Kidney glomerular epithelial cell (primary cell): Measurements from ENCODE around the gene PSRC1.
A peak's percentile ranks its signal among the peaks of the same experiment; 100 is the strongest.
"Not testable (repeated sequence)": the region's sequence is repeated elsewhere in the genome, so short reads cannot be mapped to it uniquely, and the experiment has no call there.

Source experiments
- DNase-seq: peaks from one replicate; lab custom pipeline; 2025; lab: John Stamatoyannopoulos, UW

The PSRC1 gene

DNA sequence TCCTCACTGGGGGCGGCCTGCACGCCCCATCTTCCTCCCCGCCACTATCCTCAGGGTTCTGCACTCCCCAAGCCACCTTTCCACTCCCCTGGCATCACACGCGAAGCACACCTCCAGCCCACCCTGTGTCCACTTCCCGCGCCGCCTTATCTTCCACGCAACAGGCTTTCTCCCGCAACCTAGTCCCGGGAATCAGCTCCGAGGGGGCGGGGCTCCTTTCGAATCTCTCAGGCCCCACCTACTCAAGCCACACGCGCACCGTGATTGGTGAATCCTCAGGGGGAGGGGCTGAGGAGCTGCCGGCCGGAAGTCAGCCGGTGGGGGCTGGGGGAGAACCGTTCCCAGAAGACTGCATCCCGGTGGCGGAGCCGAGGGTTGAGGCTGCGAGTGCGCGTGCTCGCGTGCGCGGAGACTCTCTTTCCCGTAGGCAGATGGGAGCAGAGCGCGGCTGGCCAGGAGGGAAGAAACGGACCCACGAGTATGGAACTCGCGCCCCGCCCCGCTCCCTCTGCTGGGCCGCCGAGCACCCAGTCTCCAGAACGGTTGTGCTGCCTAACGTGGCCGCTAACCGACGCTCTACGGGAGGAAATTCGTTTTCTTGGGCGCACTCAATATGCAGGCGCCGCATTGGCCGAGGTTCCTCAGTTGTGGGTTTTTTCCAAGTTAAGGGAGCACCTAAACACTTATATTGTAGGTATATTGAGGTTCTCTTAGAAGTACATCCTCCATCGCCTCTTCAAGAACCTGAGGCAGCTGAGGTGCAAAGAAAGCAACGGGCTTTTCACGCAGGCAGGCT lies at the start of gene PSRC1:
Gene PSRC1 (minus strand): TSS at position 194 of the 796 bp plus-strand sequence.
- DNase-seq, result peak; percentile 89

DNA sequence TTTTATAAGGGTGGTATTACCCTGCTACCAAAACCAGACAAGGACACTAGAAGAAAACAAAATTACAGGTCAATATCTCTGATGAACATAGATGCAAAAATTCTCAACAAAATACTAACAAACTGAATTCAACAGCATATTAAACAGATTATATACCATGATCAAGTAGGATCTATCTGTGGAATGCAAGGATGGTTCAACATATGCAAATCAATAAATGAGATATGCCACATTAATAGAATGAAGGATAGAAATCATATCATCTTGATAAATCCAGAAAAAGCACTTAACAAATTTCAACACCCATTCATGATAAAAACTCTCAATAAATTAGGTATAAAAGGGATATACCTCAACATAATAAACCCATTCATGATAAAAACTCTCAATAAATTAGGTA lies 48.2 kb upstream of the PSRC1 start:
- DNase-seq, result no peak

DNA sequence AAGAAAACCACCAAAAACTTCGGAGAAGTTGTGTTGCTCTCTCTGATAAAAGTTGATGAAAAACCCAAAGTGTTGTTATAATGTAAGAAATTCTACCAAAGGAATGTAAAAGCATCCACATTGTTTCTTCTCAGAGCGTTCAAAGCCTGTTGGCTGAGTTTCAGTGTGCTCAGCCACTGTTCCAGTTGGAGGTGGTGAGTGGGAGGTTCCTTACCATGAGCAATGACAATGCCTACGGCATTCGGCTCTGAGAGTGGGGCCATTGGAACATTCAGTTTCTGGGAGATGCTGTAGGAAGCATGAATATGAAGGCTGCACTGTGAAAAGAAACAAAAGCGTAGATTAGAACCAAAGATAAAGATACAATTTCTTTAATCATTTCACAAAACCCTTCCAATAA lies 44.3 kb upstream of the PSRC1 start:
- DNase-seq, result peak; percentile 3

DNA sequence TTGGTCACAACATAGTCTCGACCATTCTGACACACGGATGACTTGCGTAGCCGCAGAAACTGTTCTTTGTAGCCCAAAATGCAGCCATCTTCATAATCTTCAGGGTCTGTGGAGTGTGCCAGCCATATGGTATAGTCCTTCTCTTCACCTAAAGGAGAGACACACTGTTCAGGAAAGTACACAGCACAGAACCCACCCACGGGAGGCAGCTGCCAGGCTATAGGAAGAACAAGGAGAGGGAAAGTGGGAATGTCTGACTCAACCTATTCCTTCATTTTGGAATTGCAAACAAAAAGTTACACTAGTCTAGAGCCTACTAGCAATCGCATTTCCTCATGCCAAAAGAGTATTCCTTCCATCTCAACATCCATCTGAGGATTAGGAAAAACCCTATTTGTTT lies 40.0 kb upstream of the PSRC1 start:
- no peak for DNase-seq

DNA sequence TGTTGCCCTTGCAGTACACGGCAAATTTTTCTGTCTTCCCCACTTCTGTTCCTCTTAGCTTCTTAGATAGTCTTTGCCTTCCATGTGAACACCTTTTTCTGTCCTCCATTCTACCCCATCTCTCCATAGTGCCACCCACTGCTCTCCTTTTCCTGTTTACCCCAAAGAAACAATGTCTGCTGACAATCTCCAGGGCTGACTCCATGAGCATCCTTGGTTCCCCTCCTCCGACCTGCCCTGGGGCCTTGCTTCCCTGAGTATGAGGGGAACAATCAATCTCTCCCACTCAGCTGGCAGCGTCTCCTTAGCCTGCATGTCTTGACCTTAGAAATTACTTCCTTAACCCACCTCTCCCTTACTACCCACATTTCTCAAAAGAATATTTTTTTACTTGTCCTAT lies 36.2 kb upstream of the PSRC1 start:
- DNase-seq, result no peak

DNA sequence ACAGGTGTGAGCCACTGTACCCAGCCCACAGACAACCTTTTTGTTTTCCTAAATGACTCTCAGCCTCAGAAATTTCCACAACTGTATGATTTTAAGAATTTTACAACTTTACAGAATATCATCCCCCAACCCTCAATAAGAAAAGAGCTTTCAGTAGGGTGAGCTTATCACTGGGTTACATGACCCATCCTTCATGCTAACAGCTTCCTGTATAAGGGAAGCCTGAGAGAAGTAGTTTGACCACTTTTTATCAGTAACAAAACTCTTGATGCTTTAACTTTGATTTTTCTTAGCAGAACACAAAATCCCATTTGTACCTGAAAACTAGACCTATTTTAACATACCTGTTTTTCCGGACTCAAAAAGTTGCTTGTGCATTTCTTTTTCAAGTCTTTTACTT lies 33.6 kb upstream of the PSRC1 start:
- no peak for DNase-seq

DNA sequence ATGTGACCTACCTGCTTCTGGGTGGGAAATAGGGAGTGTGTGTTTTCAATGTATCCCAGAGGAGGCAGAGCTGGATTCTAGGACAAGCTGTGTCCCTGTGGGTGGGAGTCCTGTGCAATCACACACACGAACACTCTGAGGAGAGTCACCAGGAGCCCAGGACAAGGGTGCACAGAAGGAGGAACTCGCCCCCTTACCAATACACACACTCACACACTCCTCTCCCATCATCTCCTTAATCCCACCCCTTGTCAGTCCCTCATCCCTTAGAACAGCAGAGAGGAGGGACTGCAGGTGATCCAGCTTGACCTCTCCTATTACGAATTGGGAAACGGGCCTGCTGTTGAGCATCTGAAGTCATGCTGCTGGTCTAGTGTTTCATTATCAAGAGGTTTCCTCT lies 32.3 kb upstream of the PSRC1 start:
- DNase-seq, result no peak

DNA sequence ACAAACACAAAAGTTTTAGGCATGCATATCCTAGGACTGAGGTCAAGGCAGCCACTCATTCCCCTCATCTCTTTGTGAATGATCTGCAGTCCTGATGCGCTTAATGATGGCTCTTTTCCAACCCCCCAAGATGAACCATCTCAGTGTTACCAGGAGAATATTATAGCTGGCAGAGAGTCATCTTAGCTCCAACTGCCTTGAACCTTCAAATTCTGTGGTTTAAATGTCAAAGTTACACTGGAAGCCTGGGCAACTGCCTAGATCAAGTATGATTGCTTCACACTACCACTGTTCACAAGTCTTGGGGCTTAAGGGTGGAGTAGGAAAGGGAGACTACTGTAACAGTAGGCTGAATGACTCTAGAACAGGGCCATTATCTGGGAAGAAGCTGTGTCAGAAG lies 31.9 kb upstream of the PSRC1 start:
- no peak for DNase-seq

DNA sequence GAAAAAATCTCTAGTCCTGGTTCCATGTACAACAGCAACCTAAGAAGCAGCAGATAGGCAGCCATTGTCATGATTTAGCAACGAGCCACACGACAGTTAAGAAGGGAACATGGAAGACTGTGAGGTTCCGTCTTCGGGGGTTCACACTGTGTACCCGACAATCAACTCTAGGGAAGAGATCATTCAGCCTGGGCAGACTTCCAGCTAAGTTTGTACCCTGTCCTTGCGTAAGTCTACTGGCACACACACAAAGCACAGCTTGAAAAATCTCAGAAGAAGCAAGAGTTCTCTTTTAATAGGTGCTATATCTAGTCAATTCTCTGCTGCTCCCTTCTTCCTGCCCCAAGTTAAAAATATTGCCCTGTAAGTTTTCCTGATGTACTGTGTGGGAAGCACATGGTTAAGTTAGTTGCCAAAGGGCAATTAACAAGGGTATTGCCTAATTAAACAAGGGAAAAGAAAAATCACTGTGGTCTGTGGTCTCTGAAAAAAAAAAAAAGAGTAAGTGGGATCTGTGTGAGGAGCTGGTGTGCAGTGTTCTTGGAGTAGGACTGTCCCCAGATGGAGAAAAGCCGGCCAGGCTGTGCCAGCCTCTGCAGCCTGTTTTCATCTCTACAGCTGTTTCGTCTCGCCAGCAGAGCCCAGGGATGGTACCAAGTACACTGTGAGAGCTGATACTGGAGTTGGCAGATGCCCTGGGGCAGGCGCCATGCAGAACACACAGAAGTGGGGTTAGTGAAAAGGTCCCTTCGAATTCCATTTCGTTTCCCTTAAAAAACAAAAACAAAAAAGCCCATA lies 30.2 kb upstream of the PSRC1 start:
- DNase-seq, result no peak

DNA sequence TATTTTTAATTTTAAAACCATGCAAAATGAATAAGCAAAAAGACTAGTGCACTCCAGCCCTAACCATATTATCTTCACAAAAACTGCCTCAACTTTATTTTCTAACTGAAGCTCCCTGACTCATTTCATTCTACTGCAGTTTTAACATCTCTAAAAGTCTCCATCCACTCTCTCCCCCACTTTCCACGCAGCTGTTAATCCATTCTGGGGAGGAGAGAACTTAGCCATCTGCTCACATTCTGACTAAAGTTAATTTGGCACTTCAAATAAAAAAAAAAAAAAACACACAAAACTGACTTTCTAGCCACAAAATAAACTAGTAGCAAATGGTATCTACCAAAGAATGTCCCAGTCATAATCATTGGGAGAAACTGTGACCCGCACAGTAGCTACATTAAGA lies 29.3 kb upstream of the PSRC1 start:
- DNase-seq, result no peak

DNA sequence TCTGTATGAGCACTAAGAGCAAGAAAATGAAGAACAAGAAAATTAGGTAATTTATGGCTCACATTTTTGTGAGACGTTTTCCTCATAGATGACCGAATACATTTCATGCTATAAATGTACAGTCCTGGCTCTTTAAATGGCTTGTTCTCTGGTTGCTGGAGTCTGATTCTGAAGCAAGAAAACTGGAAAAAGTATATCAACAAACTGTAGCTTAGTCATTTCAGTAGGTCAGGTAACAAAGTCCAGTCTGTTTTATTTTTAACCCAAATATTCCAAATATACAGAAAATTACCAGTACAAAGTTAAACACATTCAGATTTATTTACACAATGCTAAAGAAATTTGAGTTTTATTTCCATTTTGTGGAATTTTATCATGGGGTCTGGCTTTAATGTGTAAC lies 26.4 kb upstream of the PSRC1 start:
- DNase-seq, result no peak

DNA sequence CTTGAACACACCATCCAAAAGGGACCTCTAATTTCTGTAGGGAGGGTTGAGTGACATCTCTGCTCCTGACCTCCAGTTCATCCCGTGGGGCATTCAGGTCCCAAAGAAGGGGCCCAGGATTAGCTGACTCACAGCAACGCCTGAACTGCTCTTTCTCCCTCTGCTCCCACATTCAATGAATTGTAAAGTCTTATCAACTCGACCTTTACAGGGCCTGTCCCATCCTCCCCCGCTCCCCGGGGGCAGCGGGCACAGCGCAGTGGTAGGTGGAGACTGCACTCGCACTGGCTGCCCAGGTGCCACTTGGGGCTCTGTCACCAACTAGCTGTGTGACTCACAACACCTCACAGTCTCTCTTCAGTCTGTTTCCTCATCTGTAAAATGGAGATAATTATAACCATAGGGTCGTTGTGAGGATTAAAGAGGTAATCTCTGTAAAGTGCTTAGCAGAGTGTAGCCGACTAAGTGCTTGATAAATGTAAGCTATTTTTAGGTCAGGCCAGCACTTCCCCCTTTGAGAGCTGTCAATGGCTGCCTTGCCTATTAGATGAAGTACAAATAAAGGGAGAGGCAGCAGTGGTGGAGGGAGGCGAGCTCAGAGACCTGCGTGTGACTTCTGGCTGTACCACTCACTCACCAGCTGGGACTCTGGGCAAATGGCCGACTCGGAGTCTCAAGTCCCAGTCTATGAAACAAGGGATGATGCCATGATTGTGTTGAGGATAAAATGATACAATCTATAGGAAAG lies 24.5 kb upstream of the PSRC1 start:
- no peak for DNase-seq

DNA sequence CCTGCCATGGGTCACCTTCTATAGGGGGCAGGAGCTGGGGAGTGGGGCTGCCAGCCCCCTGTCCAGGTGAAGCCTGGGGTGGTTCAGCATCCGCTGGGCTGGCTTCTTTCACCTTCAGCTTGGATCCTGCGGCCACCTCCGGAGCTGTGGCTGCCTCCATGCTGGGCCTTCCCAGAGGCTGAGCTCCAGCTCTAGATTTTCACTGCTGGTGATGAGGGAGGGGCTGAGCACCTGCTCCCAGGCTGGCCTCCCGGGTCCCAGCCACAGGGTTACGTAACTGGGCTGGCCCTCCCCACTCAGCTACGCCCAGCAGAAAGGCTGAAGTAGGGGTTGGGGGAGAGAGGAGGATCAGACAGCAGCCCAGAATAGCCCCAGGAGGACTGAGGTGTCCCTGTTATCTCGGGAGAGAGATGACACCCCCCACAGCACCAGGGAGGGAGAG lies 23.9 kb upstream of the PSRC1 start, which contains the start of gene MYBPHL:
Gene MYBPHL (minus strand): TSS at position 180 of the 442 bp plus-strand sequence. CDS start 20 bp downstream, at position 160.
- DNase-seq, result no peak

DNA sequence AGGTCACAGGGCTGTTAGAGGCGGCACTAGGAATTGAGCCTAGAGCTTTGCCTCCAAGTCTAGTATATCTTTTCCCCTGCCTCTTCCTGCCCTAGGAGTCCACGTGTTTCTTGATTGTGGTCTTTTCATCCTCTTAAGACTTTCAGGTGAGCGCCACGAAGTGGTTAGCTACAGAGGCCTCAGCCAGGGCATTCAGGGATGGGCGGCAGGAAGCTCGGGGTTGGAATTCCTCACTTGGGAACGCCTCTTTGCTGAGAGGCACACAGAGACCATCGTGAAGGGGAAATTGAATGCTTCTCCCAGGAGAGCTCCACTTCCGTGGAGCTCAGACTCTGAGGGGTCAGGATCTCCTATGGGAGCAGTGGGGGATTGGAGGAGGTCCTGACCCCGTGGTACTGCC lies 23.0 kb upstream of the PSRC1 start:
- not testable (repeated sequence) for DNase-seq

DNA sequence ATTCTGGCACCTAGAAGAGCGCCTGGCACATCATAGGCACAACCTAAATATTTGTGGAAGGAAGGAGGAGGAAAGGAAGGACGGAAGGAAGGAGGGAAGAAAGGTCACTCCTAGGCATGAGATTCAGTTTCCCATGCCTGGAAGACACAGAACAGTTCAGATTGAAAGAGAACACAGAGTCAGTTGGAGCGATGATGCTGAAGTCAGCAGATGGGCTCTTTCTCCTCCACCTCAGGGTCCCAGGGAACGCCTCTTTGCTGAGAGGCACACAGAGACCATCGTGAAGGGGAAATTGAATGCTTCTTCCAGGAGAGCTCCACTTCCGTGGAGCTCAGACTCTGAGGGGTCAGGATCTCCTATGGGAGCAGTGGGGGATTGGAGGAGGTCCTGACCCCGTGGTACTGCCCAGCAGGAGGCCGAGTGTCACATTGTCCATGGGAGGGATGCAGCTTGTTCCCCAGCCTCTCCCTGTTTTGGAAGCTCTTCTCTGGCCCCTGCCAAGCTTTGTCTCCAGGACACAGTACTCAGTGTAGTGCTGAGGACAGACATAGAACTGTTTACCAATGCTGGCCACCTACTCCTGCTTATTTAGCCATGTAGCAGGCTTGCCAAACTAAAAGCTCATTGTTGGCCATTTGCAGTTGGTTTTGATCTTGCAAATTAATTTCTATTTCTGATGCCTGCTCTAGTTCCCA lies 21.4 kb upstream of the PSRC1 start:
- DNase-seq, result no peak

DNA sequence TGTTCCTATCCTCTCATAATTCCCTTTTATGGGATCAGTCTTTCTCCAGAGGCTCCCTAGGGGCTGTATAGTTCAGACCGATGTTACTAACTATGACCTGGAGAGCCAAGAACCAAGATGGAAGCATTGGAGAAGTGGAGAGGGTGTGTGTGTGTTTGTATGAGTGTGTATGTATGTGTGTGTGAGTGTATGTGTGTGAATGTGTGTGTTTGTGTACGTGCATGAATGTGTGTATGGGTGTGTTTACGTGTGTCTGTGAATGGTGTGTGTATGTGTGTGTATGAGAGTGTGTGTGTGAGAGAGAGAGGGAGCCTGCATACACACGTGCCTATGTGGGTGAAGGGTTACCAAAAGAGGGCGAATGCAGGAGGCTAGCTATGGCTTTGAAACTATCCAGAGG lies 18.9 kb upstream of the PSRC1 start:
- DNase-seq, result no peak

DNA sequence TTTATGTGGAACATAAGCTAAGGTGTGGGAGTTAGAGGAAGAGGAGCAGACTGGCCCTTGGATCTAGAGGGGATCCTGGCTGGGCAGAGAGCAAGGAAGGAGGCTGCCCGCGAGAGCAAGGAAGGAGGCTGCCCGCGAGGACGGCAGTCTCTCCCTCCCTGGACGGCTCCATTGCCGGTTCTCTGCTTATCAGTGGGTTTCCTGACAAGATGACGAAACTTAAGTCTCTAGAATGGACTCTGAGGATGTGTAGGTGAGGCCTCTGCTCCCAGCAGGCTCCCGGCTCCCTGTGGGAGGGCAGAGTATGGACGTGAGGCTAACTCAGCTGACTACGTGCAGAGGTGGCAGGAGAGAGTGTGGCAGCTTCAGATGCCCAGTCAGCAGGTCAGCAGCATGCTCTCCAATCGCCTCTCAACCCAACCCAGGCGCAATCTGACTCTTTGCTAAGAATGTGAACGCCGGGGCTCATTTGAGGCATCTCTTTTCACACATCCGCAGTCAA lies 17.8 kb upstream of the PSRC1 start:
- no peak for DNase-seq

DNA sequence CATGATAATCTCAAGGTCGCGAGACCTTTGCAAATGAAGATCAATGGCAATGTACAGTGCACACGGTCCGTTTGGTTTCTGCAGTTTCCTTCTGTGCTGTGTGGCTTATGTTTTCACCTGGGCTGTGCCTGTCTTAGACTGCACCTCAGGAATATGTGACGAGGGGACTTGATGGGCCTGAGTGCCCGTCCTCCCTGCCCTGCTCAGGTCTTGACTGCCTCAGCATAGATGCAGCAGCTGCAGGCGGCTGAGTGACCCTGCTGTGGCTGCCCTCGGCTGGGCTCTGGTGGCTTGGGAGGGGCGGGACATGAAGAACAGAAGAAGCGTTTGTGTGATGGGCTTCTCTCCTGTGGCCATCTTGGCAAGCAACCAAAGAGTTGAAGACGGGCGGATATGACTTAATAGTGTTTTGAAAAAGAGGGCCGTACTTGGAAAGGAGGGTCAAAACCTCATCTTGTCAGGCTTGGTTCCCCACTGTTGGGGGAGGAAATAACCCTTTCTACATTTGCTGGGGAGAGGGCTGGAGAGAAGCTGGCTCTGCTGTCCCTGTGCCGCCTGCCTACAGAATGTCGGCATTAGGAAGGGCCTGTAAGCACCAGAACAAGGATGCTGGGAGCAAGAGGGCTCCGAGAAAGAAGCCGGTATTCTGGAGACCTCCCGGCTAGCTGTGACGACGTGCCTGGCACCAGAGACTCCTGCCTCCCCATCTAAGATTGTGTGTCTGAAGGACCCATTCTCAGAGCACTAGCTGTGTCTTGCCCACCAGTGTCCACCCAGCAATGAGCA lies 16.8 kb upstream of the PSRC1 start:
- no peak for DNase-seq

DNA sequence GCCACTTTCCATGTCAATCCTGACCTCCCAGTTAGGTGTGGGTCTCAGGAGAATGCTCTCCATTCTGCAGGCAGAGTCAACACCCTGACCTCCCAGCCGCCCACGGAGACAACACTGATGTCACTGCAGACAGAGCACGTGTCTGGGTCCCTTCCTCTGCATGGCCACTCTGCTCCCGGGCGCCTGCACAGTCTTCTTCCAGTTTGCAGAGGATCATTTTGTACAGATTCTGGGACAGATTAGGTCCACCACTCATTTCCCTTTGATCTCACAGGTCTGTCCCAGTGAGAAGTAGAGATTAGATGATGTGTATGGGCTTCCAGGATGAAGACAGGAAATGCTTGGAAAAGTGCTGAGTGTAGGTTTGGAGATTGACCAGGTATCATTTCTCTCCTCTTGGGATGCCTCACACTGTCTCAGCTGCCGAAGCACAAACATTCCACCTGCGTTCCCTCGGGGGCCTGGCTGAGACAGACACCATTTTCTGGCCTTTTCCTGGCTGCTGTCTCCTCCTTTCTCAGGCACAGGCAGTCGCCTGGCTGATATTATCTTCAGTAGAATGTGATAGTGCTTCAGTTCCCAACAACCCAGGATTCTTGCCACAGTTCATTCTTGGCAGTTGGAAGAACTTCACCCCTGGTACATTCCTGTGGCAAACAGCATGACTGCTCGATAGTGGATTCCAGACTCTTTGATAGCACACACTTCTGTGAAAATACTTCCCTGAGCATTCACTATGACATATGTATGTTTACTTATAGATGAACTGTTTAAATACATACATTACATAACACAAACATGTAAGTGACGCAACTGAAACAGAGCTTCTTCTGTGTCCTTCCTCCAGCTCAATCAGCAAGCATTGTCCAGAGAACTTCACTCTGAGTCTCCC lies 16.0 kb upstream of the PSRC1 start:
- DNase-seq, result peak; percentile 58

DNA sequence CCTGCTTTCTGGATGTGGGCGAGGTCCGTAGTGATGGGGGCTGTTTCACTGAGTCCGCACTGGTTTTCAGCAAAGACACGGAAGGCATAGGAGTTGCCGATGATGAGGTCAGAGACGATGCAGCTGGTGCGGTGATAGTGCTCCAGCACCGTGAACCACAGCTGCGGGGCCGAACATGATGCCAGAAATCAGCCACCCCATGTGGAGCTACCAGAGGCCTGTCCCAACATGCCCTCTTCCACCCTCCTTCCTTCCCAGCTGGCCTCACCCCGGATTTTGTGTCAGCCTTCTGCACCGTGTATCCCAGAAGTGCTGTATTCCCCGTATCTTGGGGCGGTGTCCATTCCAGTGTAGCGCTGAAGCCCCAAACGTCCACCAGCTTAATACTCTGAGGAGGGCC lies 13.8 kb upstream of the PSRC1 start:
- no peak for DNase-seq
